ENCODE data around the gene FGD2. TPM values are rescaled to one million over a fixed set of nuclear protein-coding genes. Genes with fewer than 3 reads are reported as not detected.

The FGD2 gene
- total and polyA plus RNA-seq, 2 of the 8 experiments (the other 6 are each of a cell fraction or from before 2014, with no cell fraction given) = 0.12 to 0.32 TPM

- FAIRE-seq (no peak), DNase-seq (ENCODE audit: low read depth in 1 of 2, low spot score in 2 of 2) (no peak)
- peak overlapping the region; percentile 64 for H3K18ac ChIP-seq (ENCODE audit: extremely low read depth, low read length)
- peak overlapping the region; percentile 7; the same call in 1 of the 2 replicates for H2BK12ac ChIP-seq (ENCODE audit: low read depth, low read length)
- peak overlapping the region; percentile 84; the same call in 1 of the 2 replicates for H2BK20ac ChIP-seq (ENCODE audit: low read length)
- H3K4me1 ChIP-seq (replicated peaks in 1 of 4; ENCODE audit: control insufficient read depth in 3 of 4, insufficient read depth in 4 of 4, low read length in 3 of 4) = peaks cover 0 to 5% (median 3%) of the 10 kb centered on the region in 4 experiments; a peak in 5 of 7 replicates
- no peak overlapping the region for H4K91ac ChIP-seq (replicated peaks; ENCODE audit: insufficient read length, low read length)
- H3K79me2 ChIP-seq (ENCODE audit: control insufficient read depth in 1 of 2, insufficient read depth in 2 of 2, low read length in 2 of 2) = no peaks in the 10 kb centered on the region
- H4K8ac ChIP-seq (ENCODE audit: extremely low read depth, insufficient read depth, low read length) = no peak overlapping the region
- H2BK5ac ChIP-seq (ENCODE audit: low read depth, low read length) = peak overlapping the region; percentile 44; the same call in 1 of the 2 replicates
- peak overlapping the region; percentile 25; the same call in 1 of the 2 replicates for H2BK15ac ChIP-seq (ENCODE audit: low read length)
- CTCF ChIA-PET (ENCODE audit: partially characterized antibody) = interaction anchor here (0.6 to 28.1 kb wide), 35 partner anchors 8 to 499 kb away, joined by 3 to 866 read pairs (median 4); partner anchors contain the start of genes C6orf89, FGD2, MTCH1 and PI16
- no peak overlapping the region for H3K23ac ChIP-seq (ENCODE audit: insufficient read length)
- no peaks in the 10 kb centered on the region for H3K36me3 ChIP-seq (ENCODE audit: control insufficient read depth in 2 of 4, insufficient read depth in 4 of 4, low read length in 3 of 4)
- H3K27ac ChIP-seq (ENCODE audit: low read depth, low read length) = no peak overlapping the region
- H2AK5ac ChIP-seq (ENCODE audit: low read depth, low read length) = no peak overlapping the region
- no peaks in the 10 kb centered on the region for H3K23me2 ChIP-seq (ENCODE audit: low read depth, low read length)
- POLR2A ChIA-PET (ENCODE audit: partially characterized antibody) = interaction anchor here (0.7 to 2.5 kb wide), 3 partner anchors 29 to 199 kb away, joined by 4 to 11 read pairs (median 5); no protein-coding TSS in a partner anchor
- H3K9me3 ChIP-seq (ENCODE audit: insufficient read depth in 2 of 2, low read depth in 1 of 2, low read length in 1 of 2) = no peaks in the 10 kb centered on the region
- H4K5ac ChIP-seq (ENCODE audit: insufficient read length, low read depth, low read length) = no peak overlapping the region
- peak overlapping the region; percentile 89; the same call in 1 of the 2 replicates for H2AFZ ChIP-seq (ENCODE audit: low read length)
- no peak overlapping the region for H3K56ac ChIP-seq (replicated peaks; ENCODE audit: insufficient read length, low read depth, low read length)
- WGBS, 2 experiments (ENCODE audit: extremely low coverage in 1 of 2, insufficient coverage in 1 of 2, insufficient read length in 1 of 2, insufficient replicate concordance in 2 of 2, low coverage in 1 of 2, low lambda C conversion rate in 2 of 2, missing lambda C conversion rate in 1 of 2) = 79% methylated on average over 13 of the region's 14 CpGs; no CpG with 5 or more reads in 1 of the 2 experiments
- H3K27me3 ChIP-seq (replicated peaks in 1 of 4; ENCODE audit: control insufficient read depth in 3 of 4, extremely low read depth in 1 of 4, insufficient read depth in 3 of 4, low read length in 3 of 4) = no peaks in the 10 kb centered on the region
- no peak overlapping the region for H3K14ac ChIP-seq (ENCODE audit: insufficient read length)
- no peak overlapping the region for H3K4me3 ChIP-seq (ENCODE audit: extremely low read depth in 1 of 4, insufficient read depth in 2 of 4, low read depth in 3 of 4, low read length in 4 of 4)
- H3K4ac ChIP-seq (replicated peaks; ENCODE audit: insufficient read length, low read depth, low read length) = no peak overlapping the region
- H3K9ac ChIP-seq (replicated peaks in 1 of 4; ENCODE audit: extremely low read depth in 1 of 4, low read depth in 3 of 4, low read length in 3 of 4) = no peak overlapping the region
- H2BK120ac ChIP-seq (replicated peaks; ENCODE audit: low read depth, low read length) = no peak overlapping the region
- H4K20me1 ChIP-seq (replicated peaks in 1 of 2; ENCODE audit: control insufficient read depth in 1 of 2, insufficient read depth in 2 of 2, low read length in 2 of 2) = peaks cover 0 to 3% of the 10 kb centered on the region in 2 experiments
- H3K4me2 ChIP-seq (ENCODE audit: insufficient read depth in 1 of 2, low read depth in 2 of 2, low read length in 2 of 2) = no peak overlapping the region
- H3K79me1 ChIP-seq (ENCODE audit: low read depth, low read length) = no peaks in the 10 kb centered on the region
- no peak for TF ChIP-seq TEAD4 (IDR thresholded peaks at IDR 0.05; ENCODE audit: low read depth, low read length)
- no peak for TF ChIP-seq NRF1 (IDR thresholded peaks at IDR 0.05; ENCODE audit: low read depth, low read length)
- no peak for TF ChIP-seq FOSL1 (IDR thresholded peaks at IDR 0.05; ENCODE audit: insufficient read depth, low read depth, low read length)
- TF ChIP-seq MAX (IDR thresholded peaks at IDR 0.05) = no peak
- no peak for TF ChIP-seq SAP30 (IDR thresholded peaks at IDR 0.05; ENCODE audit: insufficient read depth, insufficient replicate concordance, low read length)
- TF ChIP-seq RAD21 (IDR thresholded peaks at IDR 0.05 in 1 of 2, conservative IDR thresholded peaks at IDR 0.05 in 1 of 2; ENCODE audit: low read depth in 2 of 2, low read length in 2 of 2) = peak; percentile 85 to 90
- peak; percentile 42 to 75 (median 72) for TF ChIP-seq CTCF (IDR thresholded peaks at IDR 0.05; ENCODE audit: control extremely low read depth in 1 of 3, insufficient read depth in 1 of 3, low read depth in 1 of 3, low read length in 3 of 3)
Measured at GRCh38 chr6:37021356-37022129, 16.1 kb downstream of the FGD2 start.

Data from H1 (cell line).